CD4-positive, CD25-positive, alpha-beta regulatory T cell (primary cell): ENCODE data around the gene DNPH1. TPM values are rescaled to one million over a fixed set of nuclear protein-coding genes. Genes with fewer than 3 reads are reported as not detected.

Experiments
- ATAC-seq, 2 donors: fragments of 150-1000 bp; cut with Tn5 transposase; one replicate each; pipeline ENCODE4 v1.10.0; 2021; ENCODE audit warnings: low read depth in 2 of 2, moderate number of reproducible peaks in 2 of 2, moderate library complexity in 1 of 2
- DNase-seq, 3 donors: peaks; one replicate each; pipeline versions ENCODE4 v3.0.0 to v3.0.0-alpha.2; 2012 to 2022; ENCODE audit warnings: mixed read lengths in 1 of 3
- H3K27ac ChIP-seq: one replicate; pipeline ENCODE4 v1.7.0; 2013; ENCODE audit warnings: mild to moderate bottlenecking, low read length; ENCODE audit not compliant: insufficient read depth, poor library complexity, severe bottlenecking
- H3K27me3 ChIP-seq: one replicate; pipeline ENCODE4 v1.7.0; 2013; ENCODE audit warnings: low read length; ENCODE audit not compliant: control insufficient read depth, insufficient read depth
- H3K36me3 ChIP-seq: one replicate; pipeline ENCODE4 v1.7.0; 2013; ENCODE audit warnings: mild to moderate bottlenecking, low read length, moderate library complexity; ENCODE audit not compliant: control insufficient read depth, insufficient read depth
- H3K4me1 ChIP-seq: 2 replicates; pipeline ENCODE4 v1.7.0; 2013; ENCODE audit warnings: mild to moderate bottlenecking, low read length; ENCODE audit not compliant: insufficient read depth, control insufficient read depth, poor library complexity, severe bottlenecking
- H3K4me3 ChIP-seq: one replicate; pipeline ENCODE4 v1.7.0; 2013; ENCODE audit warnings: low read depth, mild to moderate bottlenecking, low read length, moderate library complexity
- H3K9me3 ChIP-seq, 2 experiments: 1 replicate in 1 of 2; 2 replicates in 1 of 2; pipeline ENCODE4 v1.7.0; 2013; ENCODE audit warnings: low read length in 2 of 2, mild to moderate bottlenecking in 1 of 2, moderate library complexity in 1 of 2; ENCODE audit not compliant: control insufficient read depth in 2 of 2
- H3K27ac Mint-ChIP-seq, 3 donors: one replicate each; pipeline ENCODE4 v1.8.0; 2020 to 2022; ENCODE audit warnings: mild to moderate bottlenecking in 3 of 3, mixed read lengths in 3 of 3, moderate library complexity in 2 of 3
- H3K27me3 Mint-ChIP-seq: one replicate; pipeline ENCODE4 v1.8.0; 2022; ENCODE audit warnings: mild to moderate bottlenecking, mixed read lengths
- H3K36me3 Mint-ChIP-seq: one replicate; pipeline ENCODE4 v1.8.0; 2020; ENCODE audit warnings: mixed read lengths
- H3K4me1 Mint-ChIP-seq, 4 donors: one replicate each; pipeline ENCODE4 v1.8.0; 2020 to 2022; ENCODE audit warnings: mixed read lengths in 4 of 4, mild to moderate bottlenecking in 1 of 4
- H3K4me3 Mint-ChIP-seq, 4 donors: one replicate each; pipeline ENCODE4 v1.8.0; 2020 to 2022; ENCODE audit warnings: mild to moderate bottlenecking in 4 of 4, mixed read lengths in 4 of 4, moderate library complexity in 3 of 4
- H3K9me3 Mint-ChIP-seq, 7 donors: one replicate each; pipeline ENCODE4 v1.8.0; 2020 to 2022; ENCODE audit warnings: mixed read lengths in 7 of 7, mild to moderate bottlenecking in 3 of 7, moderate library complexity in 2 of 7
- polyA plus RNA-seq, 4 donors: library from polyadenylated mRNA; unstranded; fragments of 300-500 nt; fragmentation: Illumina TruSeq; gene quantifications; one replicate each; pipeline ENCODE4 v1.2.3, GENCODE V29; 2021
- total RNA-seq: library from RNA; stranded (reverse); gene quantifications from one replicate; pipeline ENCODE4 v1.2.3, GENCODE V29; 2022

DNPH1 gene, protein sequence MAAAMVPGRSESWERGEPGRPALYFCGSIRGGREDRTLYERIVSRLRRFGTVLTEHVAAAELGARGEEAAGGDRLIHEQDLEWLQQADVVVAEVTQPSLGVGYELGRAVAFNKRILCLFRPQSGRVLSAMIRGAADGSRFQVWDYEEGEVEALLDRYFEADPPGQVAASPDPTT
- total RNA-seq (36.6 TPM), polyA plus RNA-seq (100 to 1,000 TPM; 190 to 234 (median 206) TPM)

DNA sequence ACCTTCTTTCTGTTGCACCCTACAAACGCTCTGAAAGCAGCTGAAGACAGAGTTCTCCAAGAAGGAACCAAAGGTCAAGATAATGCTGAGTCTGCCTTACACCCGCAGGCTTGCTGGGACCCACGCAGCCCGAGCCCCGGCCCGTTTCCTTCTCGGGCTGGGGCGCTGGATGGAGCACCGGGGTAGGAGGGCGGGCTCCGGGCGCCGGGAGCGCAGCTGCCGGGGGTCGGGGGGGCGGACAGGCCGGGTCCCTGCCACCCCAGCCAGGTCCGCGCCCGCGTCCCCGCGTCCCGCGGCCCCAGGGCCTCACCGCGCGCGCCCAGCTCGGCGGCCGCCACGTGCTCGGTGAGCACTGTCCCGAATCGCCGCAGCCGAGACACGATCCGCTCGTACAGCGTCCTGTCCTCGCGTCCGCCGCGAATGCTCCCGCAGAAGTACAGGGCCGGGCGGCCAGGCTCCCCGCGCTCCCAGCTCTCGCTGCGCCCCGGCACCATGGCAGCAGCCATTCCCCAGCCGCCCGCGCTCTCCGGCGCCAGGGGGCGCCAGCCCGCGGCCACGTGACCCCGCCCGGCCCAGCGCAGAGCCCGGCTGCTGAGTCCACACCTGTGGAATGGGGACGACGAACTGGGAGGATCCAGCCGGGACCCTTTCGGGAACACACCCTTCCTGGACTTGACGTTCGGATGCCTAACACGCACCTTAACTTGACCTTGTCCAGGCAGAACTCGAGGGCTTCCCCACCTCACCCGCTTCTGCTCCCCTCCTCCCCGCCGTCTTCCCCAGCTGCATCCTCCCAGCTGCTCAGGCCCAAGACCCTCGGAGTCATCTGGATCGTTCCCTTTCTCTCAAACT lies at the start of gene DNPH1:
Gene DNPH1 (minus strand): TSS at position 531 of the 852 bp plus-strand sequence. CDS start 25 bp downstream, at position 506.
- Histone ChIP-seq H3K4me1 (peaks cover 34% of the 10 kb centered on the region), H3K27me3 (no peaks in the 10 kb centered on the region), H3K9me3 (no peaks in the 10 kb centered on the region), H3K4me3 (peak within 1 kb of the TSS; percentile 72), H3K27ac (peak within 1 kb of the TSS; percentile 71), H3K36me3 (no peaks in the 10 kb centered on the region)
- peak within 1 kb of the TSS; percentile 92 to 95 (median 94) for H3K4me3 Mint-ChIP-seq
- H3K4me1 Mint-ChIP-seq: peaks cover 12 to 57% (median 34%) of the 10 kb centered on the region in 4 donors
- peaks cover 24% of the 10 kb centered on the region for H3K27me3 Mint-ChIP-seq
- H3K9me3 Mint-ChIP-seq: peaks cover 0 to 1% (median 0%) of the 10 kb centered on the region in 7 donors
- H3K36me3 Mint-ChIP-seq: peaks cover 7% of the 10 kb centered on the region
- ATAC-seq: peak; percentile 79 to 80
- H3K27ac Mint-ChIP-seq: peak within 1 kb of the TSS; percentile 95 to 100 (median 97)
- DNase-seq: peak; percentile 68 to 80 (median 77)

DNA sequence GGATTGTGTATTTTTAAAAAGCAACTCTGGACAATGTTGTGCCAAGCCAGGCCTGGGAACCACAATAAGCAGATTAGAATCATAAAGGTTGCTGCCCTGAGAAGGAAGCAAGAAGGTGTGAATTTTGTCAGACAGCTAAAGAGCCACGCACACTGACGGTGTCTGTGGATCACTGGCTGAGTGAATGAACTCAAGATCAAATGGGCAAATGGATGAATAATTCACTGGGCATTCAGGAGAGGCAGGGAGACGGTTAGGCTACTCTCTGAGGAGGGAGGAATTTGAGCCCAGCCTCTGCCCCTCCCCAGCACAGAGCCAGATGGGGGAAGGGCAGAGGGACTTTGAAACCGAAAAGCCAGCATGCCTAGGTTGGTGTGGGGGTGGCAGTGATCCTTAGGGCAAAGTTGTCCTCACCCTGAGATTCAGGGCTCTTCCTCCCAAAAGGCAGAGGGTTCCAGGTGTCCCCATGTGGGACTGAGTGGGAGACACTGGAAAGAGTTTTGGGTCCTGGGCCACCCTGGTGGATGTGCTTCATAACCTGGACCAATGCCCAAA lies 49.3 kb upstream of the DNPH1 start:
- Histone ChIP-seq H3K27me3 (peaks cover 3% of the 10 kb centered on the region), H3K36me3 (no peaks in the 10 kb centered on the region), H3K9me3 (no peaks in the 10 kb centered on the region), H3K27ac (no peak overlapping the region), H3K4me3 (no peak overlapping the region), H3K4me1 (peaks cover 19% of the 10 kb centered on the region)
- no peak for ATAC-seq
- Mint-ChIP-seq H3K27ac (no peak overlapping the region), H3K36me3 (no peaks in the 10 kb centered on the region), H3K4me1 (peaks cover 0 to 16% (median 7%) of the 10 kb centered on the region in 4 donors), H3K4me3 (no peak overlapping the region), H3K27me3 (peaks cover 54% of the 10 kb centered on the region), H3K9me3 (no peaks in the 10 kb centered on the region)
- DNase-seq: no peak

DNA sequence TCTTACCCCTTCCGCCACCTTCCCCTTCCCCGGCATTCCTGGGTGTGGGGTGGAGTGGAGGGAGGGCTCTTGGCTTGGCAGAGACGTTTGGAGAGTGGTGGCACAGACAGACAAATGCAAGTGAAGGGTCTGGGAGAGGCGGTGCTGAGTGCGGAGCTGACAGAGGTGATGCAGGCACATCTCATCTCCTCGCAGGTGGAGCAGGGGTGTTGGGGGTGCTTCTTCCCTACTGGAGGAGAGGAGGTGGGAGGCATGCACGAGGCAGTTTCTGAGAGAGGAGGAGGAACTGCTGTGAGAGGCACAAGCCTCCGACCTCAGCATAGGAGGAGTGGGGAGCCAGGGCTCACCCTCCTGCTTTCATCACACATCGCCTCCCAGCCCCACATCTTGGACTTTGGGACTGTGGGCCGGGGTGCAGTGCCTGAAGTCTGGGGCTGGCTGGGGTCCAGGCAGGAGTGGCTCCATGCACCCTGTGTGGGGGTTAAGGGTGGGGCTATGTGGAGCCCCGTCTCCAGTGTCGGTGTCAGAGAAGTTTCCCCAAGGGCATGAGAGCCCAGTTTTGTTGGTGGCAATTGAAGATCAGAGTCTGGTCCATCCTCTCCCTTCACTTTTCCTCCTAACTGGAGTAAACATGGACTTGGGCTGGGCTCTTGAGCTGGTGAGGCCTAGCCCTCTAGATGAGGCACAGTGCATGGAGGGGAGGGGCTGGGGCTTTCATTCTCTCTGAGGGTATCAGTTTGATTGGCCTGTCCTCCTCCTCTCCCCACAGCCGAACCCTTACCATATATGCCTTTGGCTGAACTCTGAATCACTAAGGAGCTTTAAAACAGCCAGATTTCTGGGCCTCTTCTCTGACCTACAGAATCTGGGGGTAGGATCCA lies 48.6 kb upstream of the DNPH1 start:
- Mint-ChIP-seq H3K9me3 (no peaks in the 10 kb centered on the region), H3K27me3 (peaks cover 61% of the 10 kb centered on the region), H3K4me1 (peaks cover 0 to 16% (median 7%) of the 10 kb centered on the region in 4 donors), H3K36me3 (no peaks in the 10 kb centered on the region), H3K4me3 (peak overlapping the region in 2 of 4 donors; percentile 15 to 16), H3K27ac (no peak overlapping the region)
- H3K27ac ChIP-seq: no peak overlapping the region
- DNase-seq (no peak), ATAC-seq (no peak)
- H3K27me3 ChIP-seq: peaks cover 3% of the 10 kb centered on the region
- peaks cover 19% of the 10 kb centered on the region for H3K4me1 ChIP-seq
- no peaks in the 10 kb centered on the region for H3K9me3 ChIP-seq
- no peaks in the 10 kb centered on the region for H3K36me3 ChIP-seq
- no peak overlapping the region for H3K4me3 ChIP-seq

DNA sequence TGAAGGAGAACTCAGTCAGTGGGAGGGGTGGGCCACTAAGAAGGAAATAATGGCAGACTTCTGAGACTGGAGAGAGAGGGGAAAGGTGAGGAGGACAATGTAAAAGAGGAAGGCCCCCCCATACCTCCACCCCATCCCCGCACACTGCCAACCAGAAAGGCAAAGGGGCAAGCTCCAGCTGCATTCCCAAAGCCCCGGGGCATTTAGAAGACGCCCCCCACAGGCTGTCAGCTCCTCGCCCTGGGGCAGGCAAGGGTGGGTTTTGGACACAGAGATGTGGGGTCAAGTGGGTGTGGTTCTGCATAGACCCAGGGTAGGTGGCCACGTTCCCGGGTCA lies 48.0 kb upstream of the DNPH1 start:
- H3K9me3 ChIP-seq: no peaks in the 10 kb centered on the region

DNA sequence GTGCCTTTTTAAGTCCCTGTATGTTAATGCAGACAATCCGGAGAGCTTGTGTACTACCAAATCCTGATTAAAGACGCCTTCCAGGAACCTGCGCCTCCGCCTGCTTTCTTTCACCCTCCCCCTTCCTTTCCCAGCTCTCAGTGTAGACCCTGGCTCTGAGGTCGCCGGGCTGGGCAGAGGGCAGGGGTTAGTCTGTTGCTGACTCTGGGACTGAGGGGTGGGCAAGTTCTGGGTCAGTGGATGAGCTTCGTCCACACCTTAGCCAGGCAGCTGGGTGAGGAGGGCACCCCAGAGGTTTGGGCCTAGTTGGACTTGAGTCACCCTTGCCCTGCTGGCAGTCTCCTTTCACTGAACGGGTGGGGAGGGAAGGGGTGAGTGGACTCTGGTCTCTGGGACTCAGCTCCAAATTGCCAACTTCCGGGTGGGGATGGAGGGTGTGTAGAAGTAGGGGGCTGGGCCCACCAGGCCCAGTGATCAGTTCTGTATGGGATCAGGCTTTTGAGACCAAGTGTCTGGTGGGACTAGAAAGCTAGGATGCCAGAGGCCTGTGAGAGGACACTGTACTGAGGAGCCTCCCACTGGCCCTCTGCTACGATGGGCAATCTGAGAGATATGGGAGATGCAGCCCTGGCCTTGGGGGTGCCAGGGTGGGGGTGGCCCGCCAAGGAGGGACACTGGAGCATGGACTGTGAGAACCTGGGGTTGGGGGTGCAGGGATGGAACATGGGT lies 47.5 kb upstream of the DNPH1 start:
- Histone ChIP-seq H3K36me3 (no peaks in the 10 kb centered on the region), H3K4me3 (no peak overlapping the region), H3K4me1 (peaks cover 19% of the 10 kb centered on the region), H3K27ac (no peak overlapping the region), H3K9me3 (no peaks in the 10 kb centered on the region), H3K27me3 (peaks cover 3% of the 10 kb centered on the region)
- Mint-ChIP-seq H3K9me3 (no peaks in the 10 kb centered on the region), H3K4me3 (peak overlapping the region in 3 of 4 donors; percentile 60 to 88 (median 78)), H3K27me3 (peaks cover 54% of the 10 kb centered on the region), H3K36me3 (no peaks in the 10 kb centered on the region), H3K27ac (no peak overlapping the region), H3K4me1 (peaks cover 0 to 16% (median 6%) of the 10 kb centered on the region in 4 donors)
- no peak for DNase-seq
- ATAC-seq: no peak

More for the DNA sequence above, 48.0 kb upstream of the DNPH1 start:
- H3K9me3 Mint-ChIP-seq: no peaks in the 10 kb centered on the region
- Histone ChIP-seq H3K36me3 (no peaks in the 10 kb centered on the region), H3K4me3 (no peak overlapping the region), H3K27ac (no peak overlapping the region), H3K4me1 (peaks cover 19% of the 10 kb centered on the region), H3K27me3 (peaks cover 3% of the 10 kb centered on the region)
- ATAC-seq (no peak), DNase-seq (no peak)
- peaks cover 0 to 16% (median 7%) of the 10 kb centered on the region in 4 donors for H3K4me1 Mint-ChIP-seq
- H3K36me3 Mint-ChIP-seq: no peaks in the 10 kb centered on the region
- H3K27me3 Mint-ChIP-seq: peaks cover 58% of the 10 kb centered on the region
- H3K27ac Mint-ChIP-seq: no peak overlapping the region
- H3K4me3 Mint-ChIP-seq: peak overlapping the region in 2 of 4 donors; percentile 36 to 61

DNA sequence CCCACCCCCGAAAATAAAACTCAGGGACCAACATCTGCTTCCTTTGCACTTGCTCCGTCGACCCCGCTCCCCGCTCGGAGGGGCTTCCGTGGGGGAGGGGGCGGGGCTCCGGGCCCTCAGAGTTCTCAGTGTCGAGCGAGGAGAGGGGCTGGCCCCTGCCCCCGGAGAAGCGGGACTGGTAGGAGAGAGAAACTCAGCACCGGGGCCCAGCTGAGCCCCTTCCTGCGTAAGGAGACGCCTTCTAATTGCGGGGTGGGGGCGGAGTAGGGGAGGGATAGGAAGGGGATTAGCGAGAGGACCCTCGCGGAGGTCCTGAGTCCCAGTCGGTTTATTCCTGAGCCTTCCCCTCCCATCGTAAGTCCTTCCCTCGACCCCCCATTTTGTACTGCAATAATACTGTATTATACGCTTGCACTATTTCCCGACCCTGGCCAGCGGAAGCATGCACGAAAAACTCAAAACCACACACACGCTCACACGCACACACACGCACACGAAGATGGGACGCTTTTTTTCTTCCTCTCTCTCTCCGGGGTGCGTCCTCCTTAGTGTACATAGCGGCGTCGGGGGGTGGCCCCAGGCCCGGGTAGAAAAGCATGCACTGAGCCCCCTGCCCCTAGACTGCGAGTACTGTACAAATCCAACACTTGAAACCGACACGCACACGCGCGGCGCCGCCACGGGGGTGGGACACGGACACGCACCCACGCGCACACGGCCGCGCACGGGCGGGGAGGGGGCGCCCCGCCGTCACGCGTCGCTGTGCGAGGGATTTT lies 46.7 kb upstream of the DNPH1 start:
- Mint-ChIP-seq H3K9me3 (no peaks in the 10 kb centered on the region), H3K27me3 (peaks cover 51% of the 10 kb centered on the region)
- peaks cover 3% of the 10 kb centered on the region for H3K27me3 ChIP-seq

More for the DNA sequence above, 46.7 kb upstream of the DNPH1 start:
- Histone ChIP-seq H3K36me3 (no peaks in the 10 kb centered on the region), H3K27ac (no peak overlapping the region), H3K4me3 (peak overlapping the region; percentile 51), H3K9me3 (no peaks in the 10 kb centered on the region), H3K4me1 (peaks cover 19% of the 10 kb centered on the region)
- peak overlapping the region; percentile 10 to 77 (median 62) for H3K27ac Mint-ChIP-seq
- ATAC-seq: peak; percentile 63 to 67
- peak overlapping the region; percentile 60 to 88 (median 82) for H3K4me3 Mint-ChIP-seq
- H3K4me1 Mint-ChIP-seq: peaks cover 0 to 16% (median 6%) of the 10 kb centered on the region in 4 donors
- no peaks in the 10 kb centered on the region for H3K36me3 Mint-ChIP-seq
- DNase-seq: peak in 2 of 3 donors; percentile 62 to 74
